Amygdala (tissue), 56 donors: ENCODE data around the gene PTPRCAP.
"Not testable (repeated sequence)": the region's sequence is repeated elsewhere in the genome, so short reads cannot be mapped to it uniquely, and the experiment has no call there.

Experiments used
- DNase-seq, 56 donors: peaks; one replicate each; lab custom pipeline; 2025; lab: John Stamatoyannopoulos, UW

Gene PTPRCAP

GRCh38 chr11:67437082-67437808 lies at the start of gene PTPRCAP:
TSS of gene PTPRCAP (minus strand) at chr11:67437682. CDS start at chr11:67437619, 63 bp downstream.
- no peak for DNase-seq

GRCh38 chr11:67486481-67487195 lies 49.2 kb upstream of the PTPRCAP start:
- no peak for DNase-seq

- not testable (repeated sequence) for DNase-seq
Observed at GRCh38 chr11:67485873-67486361, 48.4 kb upstream of the PTPRCAP start.

GRCh38 chr11:67484847-67485311 lies 47.4 kb upstream of the PTPRCAP start:
- peak in 5 of 56 donors; percentile 19 to 52 (median 30) for DNase-seq

- no peak for DNase-seq
Observed at GRCh38 chr11:67483831-67484665, 46.6 kb upstream of the PTPRCAP start.

GRCh38 chr11:67482827-67483798 lies 45.6 kb upstream of the PTPRCAP start, which contains the start of gene AIP:
TSS of gene AIP (plus strand) at chr11:67483026. CDS start at chr11:67483159, 133 bp downstream.
- peak; percentile 86 to 100 (median 95) for DNase-seq

GRCh38 chr11:67482275-67482826 lies 44.9 kb upstream of the PTPRCAP start:
- DNase-seq: no peak

GRCh38 chr11:67477344-67478050 lies 40.0 kb upstream of the PTPRCAP start:
- not testable (repeated sequence) for DNase-seq

GRCh38 chr11:67476692-67477091 lies 39.2 kb upstream of the PTPRCAP start:
- DNase-seq: not testable (repeated sequence)

GRCh38 chr11:67472882-67473281 lies 35.4 kb upstream of the PTPRCAP start:
- no peak for DNase-seq

- DNase-seq: no peak
Observed at GRCh38 chr11:67470337-67471002, 33.0 kb upstream of the PTPRCAP start.

- no peak for DNase-seq
Observed at GRCh38 chr11:67469508-67469811, 32.0 kb upstream of the PTPRCAP start.

- DNase-seq: peak in 55 of 56 donors; percentile 50 to 96 (median 88)
Observed at GRCh38 chr11:67468759-67469507, 31.5 kb upstream of the PTPRCAP start, which contains the start of gene TMEM134. TSS of gene TMEM134 (minus strand) at chr11:67469251. CDS start at chr11:67469192, 59 bp downstream.

- no peak for DNase-seq
Observed at GRCh38 chr11:67468456-67468758, 30.9 kb upstream of the PTPRCAP start.

GRCh38 chr11:67468056-67468455 lies 30.6 kb upstream of the PTPRCAP start:
- peak in 2 of 56 donors; percentile 21 to 28 for DNase-seq

- no peak for DNase-seq
Observed at GRCh38 chr11:67466962-67467771, 29.7 kb upstream of the PTPRCAP start.
